ENCODE results near the gene FUT7.

FUT7 gene

DNA sequence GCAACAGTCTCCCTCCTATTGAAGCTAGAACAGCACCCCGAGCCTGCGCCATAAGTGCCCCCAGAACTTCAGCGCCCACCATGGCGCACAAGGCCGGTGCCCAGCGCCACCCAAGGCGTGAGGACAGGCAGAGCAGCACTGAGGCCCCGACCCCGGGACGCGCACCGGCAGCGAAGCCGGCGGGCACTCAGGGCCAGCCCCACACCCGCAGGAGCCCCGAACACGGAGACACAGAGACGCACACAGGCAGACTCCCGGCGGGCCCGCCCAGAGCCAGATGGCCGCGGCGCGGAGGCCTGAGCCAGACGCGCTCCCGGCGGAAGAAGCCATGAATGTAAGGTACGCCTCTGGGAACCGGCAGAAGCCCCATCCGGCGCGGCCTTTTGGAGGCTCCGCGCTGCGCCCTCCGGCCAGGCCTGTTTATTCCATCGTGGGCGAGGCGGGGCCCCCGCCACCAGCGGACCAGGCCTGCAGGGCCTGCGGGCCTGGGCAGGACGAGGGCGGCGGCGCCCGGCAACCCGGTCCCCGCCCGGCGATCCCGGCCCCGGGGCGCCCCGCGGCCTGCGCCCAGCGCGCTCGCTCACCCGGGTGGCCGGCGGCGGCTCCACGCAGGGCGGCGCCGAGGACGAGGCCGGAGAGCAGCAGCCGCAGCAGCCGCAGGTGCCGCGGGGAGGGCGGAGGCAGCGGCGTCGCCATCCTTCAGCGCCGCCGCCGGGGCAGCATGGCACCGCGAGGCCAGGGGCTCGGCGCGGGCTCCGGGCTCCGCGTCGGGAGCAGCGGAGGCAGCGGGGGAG is 13.6 kb upstream of the FUT7 start:
- CTCF ChIA-PET = interaction anchor here (0.6 to 10.9 kb wide), 15 partner anchors 10 to 257 kb away, joined by 3 to 364 read pairs (median 7); partner anchors contain the start of genes ABCA2, CYSRT1, FUT7 and RNF208
- DNase-seq (ENCODE audit: low read depth, low spot score) = no peak
- TF ChIP-seq CTCF (IDR thresholded peaks at IDR 0.05; ENCODE audit: insufficient read depth, low read length, missing control alignments) = no peak
- H3K4me3 ChIP-seq (ENCODE audit: low read depth, low read length) = peak overlapping the region; percentile 65
- POLR2A ChIA-PET = no interaction called here

DNA sequence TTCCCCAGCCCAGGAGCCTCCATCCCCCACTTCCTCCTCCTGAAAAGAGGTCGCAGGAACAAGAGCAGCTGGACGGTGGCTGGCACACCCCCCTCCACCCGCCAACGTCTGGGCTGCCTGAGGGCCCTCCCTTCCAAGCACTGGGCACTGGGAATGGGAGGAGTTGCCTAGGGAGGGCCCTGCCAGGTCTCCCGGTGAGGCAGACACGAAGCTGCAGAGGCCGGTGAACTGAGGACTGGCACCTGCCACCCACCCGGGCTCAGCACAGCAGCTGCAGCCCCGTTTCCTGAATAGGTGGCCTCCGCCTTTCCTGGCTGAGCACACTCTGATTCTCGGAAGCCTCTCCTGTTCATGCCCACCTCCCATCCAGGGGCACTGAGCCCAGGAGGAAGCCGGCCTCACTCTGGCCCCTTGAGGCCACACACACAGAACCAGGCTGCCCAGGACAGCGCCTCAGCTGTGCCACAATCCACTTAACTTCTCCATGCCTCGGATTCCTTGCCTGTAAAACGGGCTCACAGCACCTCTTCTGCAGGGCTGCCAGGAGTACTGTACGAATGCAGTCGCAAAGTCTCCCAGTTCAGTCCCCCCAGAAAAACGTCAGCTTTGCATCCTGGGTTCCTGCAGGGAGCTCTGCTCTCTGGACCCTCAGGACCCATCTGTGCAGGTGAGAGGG is 12.8 kb upstream of the FUT7 start:
- CTCF ChIA-PET = interaction anchor here (0.6 to 2.6 kb wide), 13 partner anchors 8 to 192 kb away, joined by 3 to 36 read pairs (median 4); partner anchors contain the start of genes ABCA2, FUT7, RNF224 and SAPCD2
- peak overlapping the region; percentile 65 for H3K4me3 ChIP-seq (ENCODE audit: low read depth, low read length)
- TF ChIP-seq CTCF (IDR thresholded peaks at IDR 0.05; ENCODE audit: insufficient read depth, low read length, missing control alignments) = no peak
- POLR2A ChIA-PET = no interaction called here
- DNase-seq (ENCODE audit: low read depth, low spot score) = no peak

DNA sequence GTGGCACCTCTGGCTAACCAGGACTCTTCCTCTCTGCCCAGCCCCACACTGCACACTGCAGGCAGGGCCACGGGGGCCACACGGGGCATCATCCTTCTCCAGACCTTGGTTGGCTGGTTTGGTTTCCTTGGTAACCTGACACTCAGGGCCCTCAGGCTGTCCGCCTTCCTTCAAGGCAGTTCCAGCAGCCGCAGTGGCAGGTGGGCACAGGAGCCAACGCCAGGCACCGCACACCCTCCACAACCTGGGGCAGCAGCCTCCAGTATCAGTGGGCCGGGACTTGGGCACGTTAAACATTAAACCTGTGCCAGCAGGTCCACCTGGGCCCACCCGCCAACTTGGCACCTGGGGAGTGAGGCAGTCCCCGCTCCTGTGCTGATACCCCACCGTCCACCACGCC is 12.1 kb upstream of the FUT7 start:
- CTCF ChIA-PET = interaction anchor here (0.6 to 2.6 kb wide), 10 partner anchors 9 to 96 kb away, joined by 3 to 36 read pairs (median 6); partner anchors contain the start of genes ABCA2, FUT7 and SAPCD2
- no peak overlapping the region for H3K4me3 ChIP-seq (ENCODE audit: low read depth, low read length)
- POLR2A ChIA-PET = no interaction called here
- DNase-seq (ENCODE audit: low read depth, low spot score) = no peak
- no peak for TF ChIP-seq CTCF (IDR thresholded peaks at IDR 0.05; ENCODE audit: insufficient read depth, low read length, missing control alignments)

GRCh38 chr9:137042751-137043727 is 11.2 kb upstream of the FUT7 start:
- no peak overlapping the region for H3K4me3 ChIP-seq (ENCODE audit: low read depth, low read length)
- ChIA-PET CTCF (interaction anchor here (0.6 to 4.4 kb wide), 8 partner anchors 8 to 24 kb away, joined by 3 to 36 read pairs (median 6); partner anchors contain the start of genes ABCA2 and FUT7), POLR2A (no interaction called here)
- DNase-seq (ENCODE audit: low read depth, low spot score) = no peak
- no peak for TF ChIP-seq CTCF (IDR thresholded peaks at IDR 0.05; ENCODE audit: insufficient read depth, low read length, missing control alignments)

- no peak for DNase-seq (ENCODE audit: low read depth, low spot score)
- CTCF ChIA-PET = interaction anchor here (0.8 to 4.4 kb wide), 3 partner anchors 10 to 23 kb away, joined by 3 to 26 read pairs (median 5); partner anchors contain the start of gene FUT7
- no peak overlapping the region for H3K4me3 ChIP-seq (ENCODE audit: low read depth, low read length)
Measured at GRCh38 chr9:137041124-137041523, 9.2 kb upstream of the FUT7 start.

More at GRCh38 chr9:137041124-137041523, 9.2 kb upstream of the FUT7 start:
- no peak for TF ChIP-seq CTCF (IDR thresholded peaks at IDR 0.05; ENCODE audit: insufficient read depth, low read length, missing control alignments)
- POLR2A ChIA-PET = no interaction called here
